C4-2B (cell line): ENCODE data around the gene KAT14.

Experiments used
- CTCF ChIP-seq: fragments of 450-650 bp; conservative IDR thresholded peaks from 2 replicates; pipeline ENCODE4 v1.5.1; 2017; ENCODE audit warnings: mild to moderate bottlenecking
- ZFX ChIP-seq: fragments of 450-650 bp; IDR thresholded peaks from 2 replicates; pipeline ENCODE4 v1.6.1; 2017

- TF ChIP-seq CTCF: no peak
- TF ChIP-seq ZFX: no peak
Observed at GRCh38 chr20:18144541-18145099, 7.0 kb downstream of the KAT14 start.
